Heart left ventricle (tissue), 16 donors: Measurements from ENCODE around the gene CALCA. TPM values are rescaled to one million over a fixed set of nuclear protein-coding genes. Genes with fewer than 3 reads are reported as not detected.

Experiments
- ATAC-seq, 4 donors: fragments of 200-7000 bp; cut with Tn5 transposase; one replicate each; pipeline ENCODE4 v1.9.1; 2020 to 2022; ENCODE audit warnings: moderate library complexity in 4 of 4, mild to moderate bottlenecking in 3 of 4, moderate number of reproducible peaks in 1 of 4
- DNase-seq, 5 donors: peaks; one replicate each; pipeline ENCODE4 v3.0.0-alpha.2; 2020
- H3K27ac ChIP-seq, 12 donors: fragments of 200-600 bp; sonication (generic) in 4 of 12; one replicate each; pipeline versions ENCODE4 v1.5.0 to v1.8.0; 2016 to 2022; ENCODE audit warnings: mild to moderate bottlenecking in 2 of 12
- H3K27me3 ChIP-seq, 9 donors: fragments of 200-600 bp; sonication (generic) in 2 of 9; one replicate each; pipeline versions ENCODE4 v1.5.1 to v1.8.0; 2016 to 2022; ENCODE audit warnings: mild to moderate bottlenecking in 3 of 9
- H3K36me3 ChIP-seq, 9 donors: fragments of 200-600 bp; sonication (generic) in 2 of 9; one replicate each; pipeline versions ENCODE4 v1.5.0 to v1.8.0; 2018 to 2022; ENCODE audit warnings: mild to moderate bottlenecking in 2 of 9
- H3K4me1 ChIP-seq, 12 donors: fragments of 200-600 bp; sonication (generic) in 4 of 12; one replicate each; pipeline versions ENCODE4 v1.5.0 to v1.8.0; 2016 to 2022; ENCODE audit warnings: mild to moderate bottlenecking in 3 of 12
- H3K4me3 ChIP-seq, 12 donors: fragments of 200-600 bp; sonication (generic) in 4 of 12; one replicate each; pipeline versions ENCODE4 v1.5.0 to v1.8.0; 2017 to 2022; ENCODE audit warnings: mild to moderate bottlenecking in 9 of 12, moderate library complexity in 4 of 12
- H3K9me3 ChIP-seq, 12 donors: fragments of 200-600 bp; sonication (generic) in 4 of 12; one replicate each; pipeline versions ENCODE4 v1.5.0 to v1.8.0; 2016 to 2022; ENCODE audit warnings: mild to moderate bottlenecking in 1 of 12
- CTCF ChIP-seq, 12 donors: fragments of 200-600 bp; sonication (generic) in 4 of 12; IDR thresholded peaks; one replicate each; pipeline versions ENCODE4 v1.5.0 to v1.8.0; 2018 to 2022; ENCODE audit warnings: antibody characterized with exemption in 12 of 12, mild to moderate bottlenecking in 5 of 12
- POLR2A ChIP-seq, 2 donors: fragments of 450-650 bp; IDR thresholded peaks; one replicate each; pipeline ENCODE4 v1.6.1; 2017; ENCODE audit warnings: antibody characterized with exemption in 2 of 2, mild to moderate bottlenecking in 2 of 2, moderate library complexity in 2 of 2
- WGBS, 4 donors: extraction: QIAGEN DNeasy Blood & Tissue Kit in 2 of 4; methylation state at CpG; one replicate each; pipeline versions ENCODE4 v1.1.5 to v1.1.7; 2013 to 2018; 5-methylcytosine and 5-hydroxymethylcytosine counted together
- intact Hi-C, 10 donors: fragments of 100-400 bp; cut with DNase I; formaldehyde crosslinking; loops; one replicate each; pipeline versions ENCODE4 v1.11.1 to v1.14.2; 2022
- polyA plus RNA-seq, 2 donors: library from polyadenylated mRNA; stranded (reverse); fragments of 200-250 nt; gene quantifications; one replicate each; pipeline ENCODE4 v1.2.3, GENCODE V29; 2013
- total RNA-seq, 9 donors: library from RNA; depleted of rRNA in 2 of 9; stranded (reverse); fragments of >200 nt in 2 of 9; fragmentation: NEBNext Ultra II Directional in 3 of 9; extraction: Animal tissue kit (Norgen Biotek cat#: 25700) in 3 of 9; gene quantifications; one replicate each; pipeline versions ENCODE4 v1.1.0 to v1.2.4, GENCODE V29; 2016 to 2023
- donor health status: ischemic (EF 13 %, LVEDD 7.1; RV severe dilation, severe dysfunction).
- donor health status: healthy with polysubstance abuse.
- donor health status: DM: no; HTN: yes; CAD: no.
- donor health status: DM: no; HTN: no; CAD: no.
- donor health status: ischemic (EF 25% LVEDD 6.9; RV normal size, moderate dysfunction).
- donor health status: ischemic (EF 25% LVEDD 5.7; RV mildly dilated, moderate dysfunction).
- donor health status: healthy.
- donor health status: DM: yes; HTN: yes; CAD: no.
- donor health status: ischemic (EF 35%, LVEDD 5.7; RV mildly dilated, moderate dysfunction).
- donor health status: nonischemic (EF 11% LVEDD 7.7; RV severe dilation, severe dysfunction).
- donor health status: DM: yes; HTN: yes; CAD: no.
- donor health status: PGD.
- donor health status: ischemic (EF 29% LVEDD 5.4; RV normal size, mild dysfunction).
- donor health status: nonischemic (EF 23%, LVEDD 6.1; RV moderate dilation, normal function).

CALCA gene
- total and polyA plus RNA-seq, 11 donors: 0.28 to 4.7 (median 2.5) TPM; not detected in 7

GRCh38 chr11:14977101-14977880 is 5.1 kb upstream of the CALCA start:
- H3K4me3 ChIP-seq: no peak overlapping the region
- 87 to 96% (median 89%) methylated on average over 1 of the region's 1 CpG for WGBS, 4 donors
- peaks cover 0 to 31% (median 14%) of the 10 kb centered on the region in 12 donors for H3K4me1 ChIP-seq
- peaks cover 14 to 66% (median 47%) of the 10 kb centered on the region in 9 donors for H3K27me3 ChIP-seq
- no peaks in the 10 kb centered on the region for H3K9me3 ChIP-seq
- ATAC-seq (no peak), DNase-seq (no peak)
- intact Hi-C loops: loop anchor here in 1 of 10 donors (10.0 kb wide), 1 partner anchor 228 kb away; no protein-coding TSS in a partner anchor
- no peak overlapping the region for H3K27ac ChIP-seq
- no peaks in the 10 kb centered on the region for H3K36me3 ChIP-seq
- TF ChIP-seq POLR2A (IDR thresholded peaks at IDR 0.05) (no peak), CTCF (IDR thresholded peaks at IDR 0.05) (no peak)

GRCh38 chr11:14975252-14975587 is 3.1 kb upstream of the CALCA start:
- DNase-seq: no peak
- 2 to 7% (median 5%) methylated on average over 12 of the region's 12 CpGs for WGBS, 4 donors
- Histone ChIP-seq H3K36me3 (no peaks in the 10 kb centered on the region), H3K27me3 (peaks cover 30 to 87% (median 62%) of the 10 kb centered on the region in 9 donors), H3K27ac (no peak overlapping the region), H3K4me3 (peak overlapping the region in 6 of 12 donors; percentile 29 to 47 (median 41)), H3K9me3 (no peaks in the 10 kb centered on the region), H3K4me1 (peaks cover 0 to 36% (median 14%) of the 10 kb centered on the region in 12 donors)
- no peak for ATAC-seq
- intact Hi-C loops: loop anchor here in 1 of 10 donors (10.0 kb wide), 1 partner anchor 230 kb away; no protein-coding TSS in a partner anchor
- TF ChIP-seq CTCF (IDR thresholded peaks at IDR 0.05) (no peak), POLR2A (IDR thresholded peaks at IDR 0.05) (no peak)

- 3 to 5% (median 5%) methylated on average over 22 to 27 of the region's 27 CpGs for WGBS, 4 donors
- intact Hi-C loops: loop anchor here in 5 of 10 donors (5.0 to 10.0 kb wide), 3 partner anchors 98 to 230 kb away; partner anchors contain the start of gene CALCB (in 3 of the 5)
- peak overlapping the region in 10 of 12 donors; percentile 14 to 47 (median 35) for H3K4me3 ChIP-seq
- H3K27me3 ChIP-seq: peaks cover 30 to 92% (median 66%) of the 10 kb centered on the region in 9 donors
- DNase-seq (peak in 3 of 5 donors; percentile 38 to 61 (median 44)), ATAC-seq (peak in 3 of 4 donors; percentile 60 to 81 (median 67))
- H3K36me3 ChIP-seq: no peaks in the 10 kb centered on the region
- H3K27ac ChIP-seq: no peak overlapping the region
- no peaks in the 10 kb centered on the region for H3K9me3 ChIP-seq
- peaks cover 0 to 36% (median 14%) of the 10 kb centered on the region in 12 donors for H3K4me1 ChIP-seq
- TF ChIP-seq CTCF (IDR thresholded peaks at IDR 0.05) (peak; percentile 23 to 61 (median 46)), POLR2A (IDR thresholded peaks at IDR 0.05) (no peak)
Observed at GRCh38 chr11:14974515-14975251, 2.5 kb upstream of the CALCA start.
